Dendritic cell treated with granulocyte-macrophage colony-stimulating factor and Interleukin-4, amounts not matched to agents 40 ng/mL and 50 ng/mL, for 4 days (primary cell): ENCODE results near the gene UNC50.

Experiments used
- H3K27ac Mint-ChIP-seq: one replicate; pipeline ENCODE4 v1.8.0; 2022; ENCODE audit warnings: mild to moderate bottlenecking, mixed read lengths
- H3K27me3 Mint-ChIP-seq: one replicate; pipeline ENCODE4 v1.8.0; 2022; ENCODE audit warnings: mild to moderate bottlenecking, mixed read lengths
- H3K36me3 Mint-ChIP-seq: one replicate; pipeline ENCODE4 v1.8.0; 2022; ENCODE audit warnings: low read depth, mixed read lengths
- H3K4me1 Mint-ChIP-seq: one replicate; pipeline ENCODE4 v1.8.0; 2022; ENCODE audit warnings: low read depth, mixed read lengths
- H3K4me3 Mint-ChIP-seq: one replicate; pipeline ENCODE4 v1.8.0; 2022; ENCODE audit warnings: mild to moderate bottlenecking, moderate library complexity, mixed read lengths
- H3K9me3 Mint-ChIP-seq: one replicate; pipeline ENCODE4 v1.8.0; 2022; ENCODE audit warnings: mixed read lengths
- intact Hi-C: fragments of 100-400 bp; cut with micrococcal nuclease; formaldehyde crosslinking; loops from one replicate; pipeline ENCODE4 v1.15.0; 2022

UNC50 gene

DNA sequence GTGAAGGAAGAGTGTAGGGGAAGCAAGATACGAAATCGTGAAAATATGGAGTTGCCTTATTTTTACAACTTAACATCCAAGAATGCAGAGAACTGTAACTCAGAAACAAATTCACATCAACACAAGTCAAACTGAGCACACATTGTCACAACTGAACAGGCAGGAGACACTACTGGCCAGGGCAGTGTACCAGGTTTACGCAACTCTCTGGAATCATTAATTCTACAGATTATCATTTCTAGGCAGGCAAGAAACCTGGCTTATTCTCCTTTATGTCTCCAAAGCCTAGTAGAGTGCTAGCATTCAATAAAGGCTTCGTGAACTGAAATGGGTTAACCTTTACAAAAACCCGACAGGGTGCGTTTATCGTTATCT is 661 bp upstream of the UNC50 start:
- Mint-ChIP-seq H3K36me3 (peaks cover 70% of the 10 kb centered on the region), H3K4me1 (peaks cover 49% of the 10 kb centered on the region)
- intact Hi-C loops, result loop anchor here (5.0 kb wide), 2 partner anchors 575 to 945 kb away; partner anchors contain the start of genes ACTR1B, MITD1 and MRPL30

DNA sequence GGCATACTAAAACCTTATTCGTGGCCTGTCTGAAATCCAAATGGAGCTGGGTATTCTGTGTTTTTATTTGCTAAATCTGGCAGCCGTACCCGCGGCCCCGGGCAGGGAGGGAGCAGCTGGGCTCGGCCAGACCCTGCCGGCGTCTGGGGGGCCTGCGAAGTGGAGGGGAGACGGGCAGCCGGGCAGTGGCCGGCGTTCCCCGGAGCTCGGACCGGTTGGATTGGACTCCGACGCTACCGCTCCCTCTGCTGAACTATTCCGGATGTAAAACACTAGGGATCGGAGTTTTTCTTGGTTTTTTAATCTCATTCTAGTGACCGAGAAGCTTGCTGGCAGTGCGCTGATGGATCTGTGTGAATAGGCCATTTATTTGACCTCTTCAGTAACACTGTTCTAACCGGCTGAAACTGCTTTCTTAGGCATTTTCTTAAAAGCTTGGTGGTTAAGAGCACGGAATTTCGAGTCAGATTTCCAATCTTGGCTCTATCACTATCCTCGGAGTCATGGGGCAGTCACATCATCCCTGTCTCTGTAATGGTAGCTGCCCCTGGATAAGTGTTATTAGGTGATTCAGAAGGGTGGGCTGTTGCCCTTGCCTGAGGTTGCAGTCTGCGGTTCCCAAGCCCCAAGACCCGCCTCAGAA is 694 bp downstream of the UNC50 start:
- Mint-ChIP-seq H3K36me3 (peaks cover 70% of the 10 kb centered on the region), H3K4me1 (peaks cover 58% of the 10 kb centered on the region), H3K9me3 (no peaks in the 10 kb centered on the region), H3K27me3 (no peaks in the 10 kb centered on the region), H3K27ac (peak overlapping the region; percentile 99), H3K4me3 (peak overlapping the region; percentile 93)
- intact Hi-C loops, result loop anchor here (5.0 kb wide), 2 partner anchors 573 to 947 kb away; partner anchors contain the start of genes ACTR1B, MITD1 and MRPL30

More for the DNA sequence above, 661 bp upstream of the UNC50 start:
- no peaks in the 10 kb centered on the region for H3K9me3 Mint-ChIP-seq
- H3K4me3 Mint-ChIP-seq, result peak overlapping the region; percentile 93
- no peaks in the 10 kb centered on the region for H3K27me3 Mint-ChIP-seq
- H3K27ac Mint-ChIP-seq, result peak overlapping the region; percentile 99

DNA sequence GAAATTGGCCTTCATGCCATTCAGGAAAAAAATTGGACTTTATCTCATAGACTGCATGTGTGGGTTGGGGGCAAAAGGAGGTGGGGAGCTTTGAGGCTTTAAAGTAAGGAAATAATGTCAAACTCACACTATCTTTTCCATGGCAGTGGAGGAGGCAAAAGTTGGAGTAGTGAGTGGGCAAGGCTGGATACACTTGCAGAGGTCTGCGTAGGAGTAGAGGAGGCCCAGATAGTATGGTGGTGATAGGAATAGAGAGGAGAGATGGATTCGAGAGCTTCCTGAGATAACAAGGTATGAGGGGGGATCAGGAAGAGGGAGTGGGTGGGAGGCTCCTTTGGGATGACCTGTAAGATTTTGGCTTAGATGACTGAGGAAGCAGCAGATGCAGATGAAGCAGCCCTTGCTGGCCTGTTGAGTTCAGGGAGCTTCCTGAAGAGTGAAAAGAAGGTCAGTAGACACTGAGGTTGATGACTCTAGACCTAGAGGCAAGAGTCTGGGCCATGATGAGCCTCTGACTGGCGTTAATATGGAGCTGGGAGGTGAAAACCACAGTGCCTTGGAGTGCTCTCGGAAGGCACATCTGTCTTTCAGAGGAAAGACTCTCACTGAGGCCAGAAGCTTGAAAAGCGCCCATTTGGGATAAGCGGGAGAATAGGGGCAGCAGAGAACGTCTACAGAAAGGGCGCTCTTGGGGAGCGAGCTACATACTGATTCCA is 5.8 kb downstream of the UNC50 start:
- Mint-ChIP-seq H3K9me3 (no peaks in the 10 kb centered on the region), H3K27ac (peak overlapping the region; percentile 28), H3K4me3 (no peak overlapping the region), H3K27me3 (no peaks in the 10 kb centered on the region), H3K36me3 (peaks cover 88% of the 10 kb centered on the region), H3K4me1 (peaks cover 40% of the 10 kb centered on the region)
- intact Hi-C loops, result no loop called here

DNA sequence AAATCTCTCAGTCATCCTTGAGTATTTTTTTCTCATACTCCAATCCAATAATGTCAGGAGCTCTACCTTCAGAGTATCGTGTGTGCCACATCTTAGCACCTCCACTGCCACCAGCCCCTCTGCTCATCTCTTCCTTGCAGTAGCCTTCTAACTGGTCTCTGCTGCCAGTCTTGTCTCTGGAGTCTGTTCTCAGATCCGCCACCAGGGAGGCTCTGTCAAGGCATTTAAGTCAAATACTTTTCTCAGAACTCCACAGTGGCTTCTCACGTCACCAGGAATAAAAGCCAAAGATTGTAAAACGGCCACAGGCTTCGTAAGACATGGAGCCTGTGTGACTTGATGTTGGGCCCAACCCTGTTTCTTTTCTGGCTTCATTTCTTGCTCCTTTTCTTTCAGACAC is 7.1 kb downstream of the UNC50 start:
- H3K36me3 Mint-ChIP-seq, result peaks cover 86% of the 10 kb centered on the region
- intact Hi-C loops, result no loop called here
- H3K27me3 Mint-ChIP-seq, result no peaks in the 10 kb centered on the region
- no peaks in the 10 kb centered on the region for H3K9me3 Mint-ChIP-seq
- no peak overlapping the region for H3K27ac Mint-ChIP-seq
- peaks cover 27% of the 10 kb centered on the region for H3K4me1 Mint-ChIP-seq
- H3K4me3 Mint-ChIP-seq, result no peak overlapping the region

DNA sequence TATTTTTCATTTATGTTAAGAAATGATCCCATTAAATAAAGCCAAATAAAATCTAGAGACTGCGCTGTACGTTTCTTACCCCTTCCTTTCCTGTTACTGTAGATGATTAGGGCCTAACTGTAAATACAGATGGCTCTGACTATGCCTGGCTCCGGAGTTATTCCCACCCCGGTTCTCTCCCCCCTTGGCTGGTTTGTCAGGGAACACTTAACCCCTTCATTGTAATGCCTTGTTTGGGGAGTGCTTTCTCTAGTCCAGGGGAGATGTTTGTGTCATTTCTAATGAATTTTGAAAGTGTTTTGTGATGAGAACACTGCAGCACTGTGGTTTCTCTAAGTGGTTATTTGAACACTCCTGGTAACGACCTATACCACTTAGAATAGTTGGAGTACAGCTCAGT is 8.8 kb downstream of the UNC50 start:
- Mint-ChIP-seq H3K4me1 (peaks cover 20% of the 10 kb centered on the region), H3K36me3 (peaks cover 86% of the 10 kb centered on the region), H3K4me3 (no peak overlapping the region), H3K9me3 (no peaks in the 10 kb centered on the region), H3K27ac (no peak overlapping the region), H3K27me3 (no peaks in the 10 kb centered on the region)
- intact Hi-C loops, result no loop called here

DNA sequence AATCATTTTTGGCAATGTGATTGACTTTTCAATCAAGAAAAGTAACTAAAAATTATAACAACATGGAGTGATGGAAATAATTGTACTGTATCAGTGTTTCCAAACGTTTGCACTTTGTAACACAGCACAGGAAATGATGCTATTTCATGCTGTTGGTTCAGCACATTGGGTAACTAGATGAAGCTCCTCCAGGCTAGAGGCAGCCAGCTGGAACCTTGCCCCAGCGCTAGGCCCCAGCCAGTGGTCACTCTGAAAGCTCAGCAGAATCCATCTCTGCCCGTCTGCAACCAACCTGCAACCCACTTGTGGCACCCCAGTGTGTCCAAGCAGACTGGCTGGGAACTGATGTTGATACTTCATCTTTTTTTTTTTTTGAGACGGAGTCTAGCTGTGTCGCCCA is 15.3 kb downstream of the UNC50 start:
- Mint-ChIP-seq H3K9me3 (no peaks in the 10 kb centered on the region), H3K4me1 (no peaks in the 10 kb centered on the region), H3K27me3 (no peaks in the 10 kb centered on the region), H3K27ac (no peak overlapping the region), H3K4me3 (no peak overlapping the region), H3K36me3 (peaks cover 93% of the 10 kb centered on the region)
- intact Hi-C loops, result no loop called here

DNA sequence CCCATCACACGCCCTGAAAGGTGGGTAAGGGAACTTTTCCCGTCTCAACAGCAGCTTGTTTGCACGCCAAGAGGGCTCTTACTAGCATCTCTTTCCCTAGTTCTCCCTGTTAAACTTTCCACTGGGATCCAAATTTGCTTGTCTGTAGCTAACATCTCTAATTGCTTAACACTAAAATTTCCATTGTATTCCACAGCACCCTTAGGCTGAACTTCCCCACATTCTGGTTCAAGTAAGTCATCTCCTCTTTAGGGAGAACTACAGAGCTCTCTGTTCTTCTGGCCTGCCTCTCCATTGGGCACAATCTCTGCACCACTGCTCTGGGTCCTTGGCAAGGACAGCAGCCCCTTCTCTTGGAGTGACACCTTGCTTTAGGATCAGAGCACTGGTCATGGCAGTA is 24.0 kb downstream of the UNC50 start:
- no peak overlapping the region for H3K27ac Mint-ChIP-seq
- peaks cover 91% of the 10 kb centered on the region for H3K36me3 Mint-ChIP-seq
- intact Hi-C loops, result no loop called here
- H3K4me3 Mint-ChIP-seq, result no peak overlapping the region
- H3K27me3 Mint-ChIP-seq, result no peaks in the 10 kb centered on the region
- H3K9me3 Mint-ChIP-seq, result no peaks in the 10 kb centered on the region
- H3K4me1 Mint-ChIP-seq, result no peaks in the 10 kb centered on the region

DNA sequence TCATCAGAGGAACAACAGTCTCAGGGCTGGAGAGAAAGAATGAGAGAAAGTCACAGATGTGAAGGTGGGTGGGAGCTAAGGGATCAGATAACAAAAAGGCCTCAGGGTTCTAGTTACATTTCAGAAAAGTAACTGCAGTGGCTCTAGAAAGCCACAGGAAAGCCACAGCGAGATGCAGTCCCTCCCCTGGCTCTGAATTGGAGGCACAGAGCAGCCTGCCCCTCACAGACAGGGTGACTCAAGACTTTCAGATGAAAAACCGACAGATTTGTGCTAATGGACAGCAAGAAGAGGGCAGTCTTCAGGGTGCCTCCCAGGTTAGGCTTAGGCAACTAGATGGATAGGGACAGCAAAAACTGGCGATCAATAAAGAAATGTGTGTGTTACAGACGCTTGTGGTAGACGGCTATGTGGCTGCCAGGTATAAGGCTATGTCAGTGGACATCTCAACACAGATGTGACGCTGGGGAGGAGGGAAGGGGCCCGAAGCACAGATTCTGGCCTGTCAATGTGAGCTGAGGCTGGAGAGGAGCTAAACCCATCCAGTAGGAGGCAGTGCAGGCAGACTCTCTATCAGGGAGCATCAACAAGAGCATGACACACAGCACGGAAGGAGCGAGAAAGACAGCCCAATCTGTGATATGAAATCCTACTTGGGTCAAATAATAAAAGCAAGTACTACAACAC is 26.2 kb downstream of the UNC50 start:
- no peaks in the 10 kb centered on the region for H3K4me1 Mint-ChIP-seq
- H3K4me3 Mint-ChIP-seq, result no peak overlapping the region
- H3K27ac Mint-ChIP-seq, result no peak overlapping the region
- H3K9me3 Mint-ChIP-seq, result no peaks in the 10 kb centered on the region
- peaks cover 95% of the 10 kb centered on the region for H3K36me3 Mint-ChIP-seq
- intact Hi-C loops, result no loop called here
- H3K27me3 Mint-ChIP-seq, result no peaks in the 10 kb centered on the region

DNA sequence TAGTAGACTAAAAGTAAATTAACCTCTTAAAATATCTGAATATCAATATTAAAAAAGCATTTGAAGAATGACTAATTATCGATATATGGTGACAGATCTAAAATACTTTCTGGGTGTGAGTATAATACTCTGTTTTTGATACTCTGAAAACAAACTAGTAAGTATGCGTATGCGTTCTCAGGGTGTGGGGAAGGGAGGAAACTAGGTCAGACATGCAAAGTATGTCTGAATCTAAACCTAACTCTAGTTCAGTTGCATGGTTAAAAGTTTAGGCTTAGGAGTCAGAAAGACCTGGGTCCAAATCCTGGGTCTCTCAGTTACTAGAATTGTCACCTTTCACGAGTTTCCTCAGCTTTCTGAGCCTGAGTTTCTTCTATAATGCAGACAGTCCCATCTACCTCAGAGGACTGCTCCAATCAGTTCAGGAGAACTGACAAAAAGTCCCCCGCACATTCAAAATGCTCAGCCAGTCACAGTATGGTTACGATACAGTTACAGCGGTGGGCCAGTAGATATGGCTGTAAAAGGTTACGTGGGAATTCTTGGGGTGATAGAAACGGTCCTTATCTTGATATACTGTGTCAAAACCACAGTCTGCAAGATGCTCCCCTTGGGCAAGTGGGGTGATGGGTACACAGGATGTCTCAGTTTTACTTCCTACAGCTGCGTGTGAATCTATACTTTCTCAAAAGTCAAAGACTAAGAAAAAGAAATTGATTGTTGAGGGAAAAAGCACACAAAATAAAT is 29.2 kb downstream of the UNC50 start:
- Mint-ChIP-seq H3K4me1 (no peaks in the 10 kb centered on the region), H3K4me3 (no peak overlapping the region), H3K27ac (no peak overlapping the region), H3K27me3 (no peaks in the 10 kb centered on the region), H3K9me3 (no peaks in the 10 kb centered on the region), H3K36me3 (peaks cover 95% of the 10 kb centered on the region)
- intact Hi-C loops, result no loop called here

DNA sequence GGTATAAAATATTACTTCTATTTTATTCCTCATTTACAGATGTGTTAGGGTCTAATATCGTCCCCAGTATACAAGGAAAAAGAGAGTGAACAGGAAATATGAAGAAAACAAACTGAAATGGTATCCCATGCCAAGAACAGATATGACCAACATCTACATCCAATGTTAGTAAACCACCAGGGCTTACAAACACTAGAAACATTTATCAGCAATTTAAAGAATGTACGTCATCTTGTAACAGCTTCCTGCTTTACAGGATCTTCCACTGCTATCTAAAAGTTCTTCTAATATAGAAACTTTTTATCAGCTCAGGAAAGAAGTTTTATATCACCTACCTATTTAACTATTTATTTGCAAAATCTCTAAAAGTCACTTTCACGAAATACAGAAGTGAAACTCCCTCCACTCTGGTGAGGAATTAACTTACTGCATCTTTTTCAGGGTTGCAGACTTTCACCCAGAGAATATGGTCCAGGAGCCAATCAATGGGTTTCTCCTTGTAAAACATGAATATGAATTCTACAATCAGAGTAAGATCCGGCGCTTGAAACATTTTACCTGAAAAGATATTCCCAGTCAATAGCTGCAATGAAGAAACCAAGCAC is 35.2 kb downstream of the UNC50 start:
- H3K9me3 Mint-ChIP-seq, result no peaks in the 10 kb centered on the region
- no peak overlapping the region for H3K27ac Mint-ChIP-seq
- intact Hi-C loops, result no loop called here
- H3K4me1 Mint-ChIP-seq, result no peaks in the 10 kb centered on the region
- H3K27me3 Mint-ChIP-seq, result no peaks in the 10 kb centered on the region
- no peak overlapping the region for H3K4me3 Mint-ChIP-seq
- H3K36me3 Mint-ChIP-seq, result peaks cover 96% of the 10 kb centered on the region

DNA sequence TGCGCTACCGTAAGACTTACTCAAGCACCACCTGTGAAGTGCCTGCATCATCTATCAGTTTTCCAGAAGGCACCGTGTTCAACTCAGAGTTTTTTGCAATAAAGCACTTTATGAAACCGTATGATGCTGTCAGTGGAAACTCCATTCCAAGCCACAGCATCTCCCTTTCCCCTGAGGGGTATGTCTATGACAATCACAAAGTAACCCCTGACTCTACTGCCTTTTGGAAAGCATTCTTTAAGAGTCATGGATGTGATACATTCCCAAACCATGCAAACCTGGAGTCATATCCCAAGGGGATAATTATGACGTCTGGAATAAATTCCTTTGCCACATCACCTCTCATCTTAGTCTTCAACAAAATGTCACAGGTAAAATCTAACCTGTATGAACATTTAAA is 39.2 kb downstream of the UNC50 start:
- Mint-ChIP-seq H3K9me3 (no peaks in the 10 kb centered on the region), H3K36me3 (peaks cover 96% of the 10 kb centered on the region), H3K4me3 (no peak overlapping the region), H3K27ac (no peak overlapping the region), H3K4me1 (peaks cover 15% of the 10 kb centered on the region), H3K27me3 (no peaks in the 10 kb centered on the region)
- intact Hi-C loops, result no loop called here

DNA sequence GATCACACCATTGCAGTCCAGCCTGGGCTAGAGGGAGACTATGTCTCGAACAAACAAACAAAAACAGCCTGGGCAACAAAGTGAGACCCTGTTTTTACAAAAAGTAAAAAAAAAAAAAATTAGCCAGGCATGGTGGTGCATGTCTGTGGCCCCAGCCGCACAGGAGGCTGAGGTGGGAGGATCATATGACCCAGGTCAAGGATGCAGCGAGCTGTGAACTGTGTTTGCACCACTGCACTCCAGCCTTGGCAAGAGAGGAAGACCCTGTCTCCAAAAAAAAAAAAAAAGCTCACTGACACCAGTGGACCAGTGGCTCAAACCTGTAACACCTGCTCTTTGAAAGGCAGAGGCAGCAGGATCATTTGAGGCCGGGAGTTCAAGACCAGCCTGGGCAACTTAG is 40.1 kb downstream of the UNC50 start:
- no peak overlapping the region for H3K4me3 Mint-ChIP-seq
- no peaks in the 10 kb centered on the region for H3K9me3 Mint-ChIP-seq
- H3K27ac Mint-ChIP-seq, result no peak overlapping the region
- peaks cover 23% of the 10 kb centered on the region for H3K4me1 Mint-ChIP-seq
- intact Hi-C loops, result no loop called here
- peaks cover 100% of the 10 kb centered on the region for H3K36me3 Mint-ChIP-seq
- no peaks in the 10 kb centered on the region for H3K27me3 Mint-ChIP-seq

DNA sequence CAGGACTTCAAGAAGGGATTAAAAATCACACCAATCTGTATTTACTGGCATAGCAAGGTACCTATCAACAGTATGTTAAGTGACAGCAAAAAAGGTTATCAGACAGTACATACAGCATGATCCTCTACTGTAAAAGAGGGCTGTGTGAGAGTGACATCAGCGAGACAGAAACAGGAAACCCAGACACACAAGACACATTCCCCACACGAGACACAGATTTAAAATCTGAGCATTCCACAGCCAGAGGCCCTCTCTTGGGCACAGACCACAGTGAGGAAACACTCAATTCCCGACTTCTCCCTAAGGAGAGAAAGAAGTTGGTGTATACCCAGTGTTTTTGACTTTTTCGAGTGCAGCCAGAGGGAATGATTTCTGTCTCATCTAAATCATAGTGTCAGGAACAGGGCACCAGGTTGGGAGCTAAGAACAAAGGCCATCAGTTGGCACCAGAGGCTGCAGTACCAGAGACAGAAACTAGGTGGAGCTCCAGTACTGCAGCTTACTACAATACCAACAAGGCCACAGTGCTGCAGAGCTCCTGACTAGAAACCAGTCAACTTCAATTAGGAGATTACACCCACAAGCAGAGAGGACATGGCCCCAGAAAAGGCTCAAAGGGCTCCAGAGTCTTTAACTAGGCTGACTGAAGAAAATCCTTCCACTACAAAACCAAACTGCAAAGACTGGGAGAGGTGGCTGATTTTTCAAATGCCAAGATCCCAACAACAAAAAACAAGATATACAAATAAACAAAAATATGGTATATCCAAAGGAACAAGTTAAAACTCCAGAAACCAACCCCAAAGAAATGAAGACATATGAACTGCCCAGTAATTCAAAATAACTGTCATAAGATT is 41.0 kb downstream of the UNC50 start:
- Mint-ChIP-seq H3K36me3 (peaks cover 100% of the 10 kb centered on the region), H3K9me3 (no peaks in the 10 kb centered on the region)
- intact Hi-C loops, result loop anchor here (1.0 kb wide), 2 partner anchors 188 to 417 kb away; no protein-coding TSS in a partner anchor

More for the DNA sequence above, 41.0 kb downstream of the UNC50 start:
- Mint-ChIP-seq H3K27ac (peak overlapping the region; percentile 76), H3K27me3 (no peaks in the 10 kb centered on the region), H3K4me3 (no peak overlapping the region), H3K4me1 (peaks cover 31% of the 10 kb centered on the region)
